Psoas muscle (tissue), 8 donors: ENCODE data around the gene NFKBIL1. TPM values are rescaled to one million over a fixed set of nuclear protein-coding genes. Genes with fewer than 3 reads are reported as not detected.
"Not testable (repeated sequence)": the region's sequence is repeated elsewhere in the genome, so short reads cannot be mapped to it uniquely, and the experiment has no call there.

ENCODE experiments used
- ATAC-seq, 4 donors: fragments of 200-7000 bp; cut with Tn5 transposase; one replicate each; pipeline ENCODE4 v1.9.1; 2020; ENCODE audit warnings: moderate library complexity in 3 of 4, mild to moderate bottlenecking in 2 of 4
- DNase-seq, 2 donors: peaks; one replicate each; pipeline ENCODE4 v3.0.0-alpha.2; 2020
- H3K27ac ChIP-seq: fragments of 200-600 bp; one replicate; pipeline ENCODE4 v1.8.0; 2022
- H3K27me3 ChIP-seq, 3 donors: fragments of 200-600 bp in 1 of 3; one replicate each; pipeline versions ENCODE4 v1.6.1 to v1.8.0; 2013 to 2022; ENCODE audit warnings: low read length in 2 of 3, mild to moderate bottlenecking in 2 of 3, moderate library complexity in 1 of 3; ENCODE audit not compliant: insufficient read depth in 3 of 3
- H3K36me3 ChIP-seq, 2 donors: fragments of 200-600 bp in 1 of 2; one replicate each; pipeline versions ENCODE4 v1.6.1 to v1.8.0; 2013 to 2022; ENCODE audit warnings: low read depth in 1 of 2, mild to moderate bottlenecking in 1 of 2, moderate library complexity in 1 of 2; ENCODE audit not compliant: insufficient read depth in 1 of 2
- H3K4me1 ChIP-seq: fragments of 200-600 bp; one replicate; pipeline ENCODE4 v1.8.0; 2022
- H3K4me3 ChIP-seq: fragments of 200-600 bp; one replicate; pipeline ENCODE4 v1.8.0; 2022; ENCODE audit warnings: mild to moderate bottlenecking
- H3K9me3 ChIP-seq: fragments of 200-600 bp; one replicate; pipeline ENCODE4 v1.8.0; 2022
- WGBS, 3 donors: extraction: QIAGEN DNeasy Blood & Tissue Kit; methylation state at CpG; one replicate each; pipeline versions ENCODE4 v1.1.6 to v1.1.7; 2013; 5-methylcytosine and 5-hydroxymethylcytosine counted together
- intact Hi-C, 2 donors: fragments of 100-400 bp; cut with DNase I; formaldehyde crosslinking; loops; one replicate each; pipeline versions ENCODE4 v1.11.0 to v1.14.2; 2022
- polyA plus RNA-seq, 3 donors: library from polyadenylated mRNA; stranded (reverse); fragments of 200-250 nt; gene quantifications; one replicate each; pipeline ENCODE4 v1.2.3, GENCODE V29; 2013
- total RNA-seq, 4 donors: library from RNA; stranded (reverse); fragmentation: NEBNext Ultra II Directional in 2 of 4; extraction: Animal tissue kit (Norgen Biotek cat#: 25700) in 2 of 4; gene quantifications; one replicate each; pipeline versions ENCODE4 v1.2.1 to v1.2.4, GENCODE V29; 2021 to 2023
- TF ChIP-seq, protein P1 (sequence below): fragments of 200-600 bp; IDR thresholded peaks from one replicate; pipeline ENCODE4 v1.8.0; 2022; ENCODE audit warnings: antibody characterized with exemption
- donor health status: healthy with polysubstance abuse.
- donor health status: DM: no; HTN: no; CAD: no; lungs with moderate emphysema.
- donor health status: Bipolar disorder and iron deficiency.
- donor health status: healthy.
- donor health status: DM: yes; HTN: yes; CAD: no.
- donor health status: DM: no; HTN: no; CAD: no.
- donor health status: DM: no; HTN: no; CAD: no.
- donor health status: DM: yes; HTN: yes; CAD: no.

The NFKBIL1 gene
- total and polyA plus RNA-seq, 7 donors: 13.7 to 29.3 (median 19.1) TPM

- intact Hi-C loops: no loop called here
- H3K9me3 ChIP-seq: no peaks in the 10 kb centered on the region
- no peaks in the 10 kb centered on the region for H3K36me3 ChIP-seq
- no peaks in the 10 kb centered on the region for H3K27me3 ChIP-seq
- TF ChIP-seq, protein P1, sequence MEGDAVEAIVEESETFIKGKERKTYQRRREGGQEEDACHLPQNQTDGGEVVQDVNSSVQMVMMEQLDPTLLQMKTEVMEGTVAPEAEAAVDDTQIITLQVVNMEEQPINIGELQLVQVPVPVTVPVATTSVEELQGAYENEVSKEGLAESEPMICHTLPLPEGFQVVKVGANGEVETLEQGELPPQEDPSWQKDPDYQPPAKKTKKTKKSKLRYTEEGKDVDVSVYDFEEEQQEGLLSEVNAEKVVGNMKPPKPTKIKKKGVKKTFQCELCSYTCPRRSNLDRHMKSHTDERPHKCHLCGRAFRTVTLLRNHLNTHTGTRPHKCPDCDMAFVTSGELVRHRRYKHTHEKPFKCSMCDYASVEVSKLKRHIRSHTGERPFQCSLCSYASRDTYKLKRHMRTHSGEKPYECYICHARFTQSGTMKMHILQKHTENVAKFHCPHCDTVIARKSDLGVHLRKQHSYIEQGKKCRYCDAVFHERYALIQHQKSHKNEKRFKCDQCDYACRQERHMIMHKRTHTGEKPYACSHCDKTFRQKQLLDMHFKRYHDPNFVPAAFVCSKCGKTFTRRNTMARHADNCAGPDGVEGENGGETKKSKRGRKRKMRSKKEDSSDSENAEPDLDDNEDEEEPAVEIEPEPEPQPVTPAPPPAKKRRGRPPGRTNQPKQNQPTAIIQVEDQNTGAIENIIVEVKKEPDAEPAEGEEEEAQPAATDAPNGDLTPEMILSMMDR: no peak
- H3K4me3 ChIP-seq: peak within 1 kb of the TSS; percentile 4
- no peaks in the 10 kb centered on the region for H3K4me1 ChIP-seq
- no peak within 1 kb of the TSS for H3K27ac ChIP-seq
- DNase-seq: no peak
- no peak for ATAC-seq
- 36 to 63% (median 44%) methylated on average over 1 of the region's 1 CpG for whole genome bisulfite sequencing, 3 donors
Observed at GRCh38 chr6:31586008-31586407, 38.6 kb downstream of the NFKBIL1 start, which contains the start of gene LST1. TSS of gene LST1 (plus strand) at chr6:31586277. CDS start at chr6:31587300, 1,023 bp downstream.

DNA sequence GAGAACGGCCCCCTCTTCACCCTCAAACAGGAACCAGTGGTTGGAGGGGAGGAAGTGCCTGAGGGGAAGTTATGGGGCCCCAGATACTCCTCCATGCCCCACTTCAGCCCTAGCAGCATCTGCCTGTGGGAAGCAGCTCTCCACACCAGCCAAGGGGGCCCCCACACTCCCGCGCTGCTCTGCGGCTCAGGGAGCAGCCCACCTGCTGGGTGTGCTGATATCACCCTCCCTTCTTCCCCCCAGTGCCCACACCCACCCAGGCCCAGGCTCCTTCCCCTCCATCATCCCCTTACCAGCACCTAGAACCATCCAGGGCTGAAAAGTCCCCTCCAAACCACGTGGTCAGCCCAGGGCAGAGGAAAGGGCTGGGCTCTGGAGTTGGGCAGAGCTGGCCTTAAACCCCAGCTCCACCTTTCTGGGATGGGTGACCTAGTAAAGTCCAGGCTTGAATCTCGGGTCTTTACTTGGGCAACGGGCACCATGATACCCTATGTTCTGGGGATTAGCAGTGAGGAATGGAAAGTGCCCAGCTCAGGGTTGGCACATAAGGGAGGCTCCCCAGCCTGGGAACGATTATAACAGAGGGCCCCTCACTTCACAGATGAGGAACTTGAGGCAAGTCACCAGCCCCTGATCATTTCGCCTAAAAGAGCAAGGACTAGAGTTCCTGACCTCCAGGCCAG lies 39.3 kb downstream of the NFKBIL1 start:
- DNase-seq: no peak
- TF ChIP-seq, protein P1: no peak
- Histone ChIP-seq H3K9me3 (no peaks in the 10 kb centered on the region), H3K27me3 (no peaks in the 10 kb centered on the region), H3K4me3 (no peak overlapping the region), H3K36me3 (no peaks in the 10 kb centered on the region), H3K27ac (no peak overlapping the region), H3K4me1 (no peaks in the 10 kb centered on the region)
- intact Hi-C loops: no loop called here
- no peak for ATAC-seq
- WGBS, 3 donors: 48 to 64% (median 55%) methylated on average over 9 of the region's 9 CpGs

GRCh38 chr6:31587791-31588777 lies 40.7 kb downstream of the NFKBIL1 start:
- Histone ChIP-seq H3K4me3 (no peak overlapping the region), H3K27ac (no peak overlapping the region), H3K4me1 (no peaks in the 10 kb centered on the region), H3K27me3 (no peaks in the 10 kb centered on the region), H3K36me3 (no peaks in the 10 kb centered on the region), H3K9me3 (no peaks in the 10 kb centered on the region)
- no peak for DNase-seq
- TF ChIP-seq, protein P1: no peak
- ATAC-seq: no peak
- WGBS, 3 donors: 65 to 68% (median 66%) methylated on average over 11 to 12 of the region's 12 CpGs
- intact Hi-C loops: no loop called here

DNA sequence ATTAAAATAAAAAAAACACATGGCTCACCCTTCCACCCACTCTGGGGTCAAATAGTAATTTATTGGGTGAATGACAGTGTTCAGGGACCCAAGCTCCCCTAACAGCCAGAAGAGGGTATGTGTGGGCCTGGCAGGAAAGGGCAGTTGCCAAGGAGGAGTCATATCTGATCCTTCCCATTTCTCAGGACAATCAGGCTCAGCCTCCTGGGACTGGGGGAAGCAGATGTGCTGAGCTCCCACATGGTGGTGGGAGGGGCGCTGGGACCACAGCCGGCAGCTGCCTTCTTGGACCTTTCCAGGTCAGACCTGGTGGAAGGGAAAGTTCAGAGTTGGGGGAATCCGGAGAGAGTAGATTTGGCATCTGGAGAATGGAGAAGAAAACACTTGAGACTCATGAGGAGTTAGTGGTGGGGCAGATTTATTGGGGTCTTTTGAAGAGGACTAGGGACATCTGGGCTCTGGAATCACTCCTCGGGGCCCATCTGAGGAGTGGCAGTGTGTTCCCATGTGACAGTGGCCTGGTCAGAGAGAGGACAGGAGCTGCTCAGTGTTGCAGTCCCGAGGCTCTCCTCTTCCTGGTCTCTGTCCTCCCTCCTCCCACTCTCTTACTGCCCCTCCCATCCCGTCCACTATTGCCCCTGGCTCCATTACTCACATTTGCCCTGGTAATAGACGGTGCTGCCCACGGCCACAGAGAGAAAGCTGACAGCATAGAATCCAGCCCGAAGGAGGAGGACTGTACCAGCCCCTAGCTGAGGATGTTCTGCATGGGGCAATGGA lies 41.7 kb downstream of the NFKBIL1 start:
- no peaks in the 10 kb centered on the region for H3K9me3 ChIP-seq
- no peak overlapping the region for H3K27ac ChIP-seq
- WGBS, 3 donors: 32 to 36% (median 35%) methylated on average over 9 of the region's 9 CpGs
- H3K36me3 ChIP-seq: no peaks in the 10 kb centered on the region
- no peak overlapping the region for H3K4me3 ChIP-seq
- TF ChIP-seq, protein P1: no peak
- intact Hi-C loops: no loop called here
- ATAC-seq: no peak
- DNase-seq: no peak
- H3K27me3 ChIP-seq: no peaks in the 10 kb centered on the region
- no peaks in the 10 kb centered on the region for H3K4me1 ChIP-seq

GRCh38 chr6:31590691-31591090 lies 43.3 kb downstream of the NFKBIL1 start:
- H3K27ac ChIP-seq, ATAC-seq, H3K4me3 ChIP-seq, H3K36me3 ChIP-seq, H3K4me1 ChIP-seq, H3K9me3 ChIP-seq, H3K27me3 ChIP-seq, intact Hi-C loops, DNase-seq: not testable (repeated sequence)
- WGBS, 3 donors: 77 to 83% (median 82%) methylated on average over 5 of the region's 5 CpGs
